Mesenchymal stem cell (in vitro differentiated cells and primary cell): Measurements from ENCODE around the gene PCDHA2.
"Not testable (repeated sequence)": the region's sequence is repeated elsewhere in the genome, so short reads cannot be mapped to it uniquely, and the experiment has no call there.

Experiments
- DNase-seq: peaks from one replicate; pipeline ENCODE4 v3.0.0-alpha.2; 2013
- H2AFZ ChIP-seq: one replicate; pipeline ENCODE4 v1.6.1; 2013; ENCODE audit warnings: low read depth, mild to moderate bottlenecking, control low read depth, inconsistent platforms, low read length, moderate library complexity
- H2AK5ac ChIP-seq: 2 replicates; pipeline ENCODE4 v1.6.1; 2013; ENCODE audit warnings: low read length, moderate library complexity, mild to moderate bottlenecking, inconsistent platforms; ENCODE audit not compliant: severe bottlenecking
- H2BK120ac ChIP-seq: one replicate; pipeline ENCODE4 v1.6.1; 2013; ENCODE audit warnings: low read depth, mild to moderate bottlenecking, inconsistent platforms, low read length, moderate library complexity
- H2BK12ac ChIP-seq, 2 experiments: one replicate each; pipeline ENCODE4 v1.6.1; 2013; ENCODE audit warnings: inconsistent platforms in 2 of 2, low read length in 2 of 2, mild to moderate bottlenecking in 2 of 2, moderate library complexity in 2 of 2, control low read depth in 1 of 2
- H2BK15ac ChIP-seq: one replicate; pipeline ENCODE4 v1.6.1; 2013; ENCODE audit warnings: mild to moderate bottlenecking, low read depth, inconsistent platforms; ENCODE audit not compliant: poor library complexity, severe bottlenecking
- H2BK5ac ChIP-seq: 2 replicates; pipeline ENCODE4 v1.6.1; 2013; ENCODE audit warnings: low read depth, mild to moderate bottlenecking, low read length, control low read depth, inconsistent platforms; ENCODE audit not compliant: poor library complexity, severe bottlenecking
- H3K14ac ChIP-seq, 2 experiments: one replicate each; pipeline ENCODE4 v1.6.1; 2013; ENCODE audit warnings: inconsistent platforms in 2 of 2, low read length in 2 of 2, control low read depth in 1 of 2, mild to moderate bottlenecking in 1 of 2, moderate library complexity in 1 of 2
- H3K18ac ChIP-seq, 2 experiments: one replicate each; pipeline ENCODE4 v1.6.1; 2013; ENCODE audit warnings: inconsistent platforms in 2 of 2, low read length in 2 of 2, control low read depth in 1 of 2, low read depth in 1 of 2, mild to moderate bottlenecking in 1 of 2
- H3K23ac ChIP-seq, 2 experiments: one replicate each; pipeline ENCODE4 v1.6.1; 2013; ENCODE audit warnings: inconsistent platforms in 2 of 2, low read length in 2 of 2, mild to moderate bottlenecking in 2 of 2, moderate library complexity in 2 of 2, control low read depth in 1 of 2
- H3K27ac ChIP-seq: 2 replicates; pipeline ENCODE4 v1.5.1; 2013; ENCODE audit warnings: mild to moderate bottlenecking, moderate library complexity, low read length, control low read depth, inconsistent platforms; ENCODE audit not compliant: poor library complexity, severe bottlenecking
- H3K27me3 ChIP-seq, 2 experiments: 2 replicates each; pipeline versions ENCODE4 v1.6.1 to v1.7.0; 2013; ENCODE audit warnings: low read length in 2 of 2, mild to moderate bottlenecking in 2 of 2, moderate library complexity in 2 of 2, control low read depth in 1 of 2, inconsistent platforms in 1 of 2; ENCODE audit not compliant: control insufficient read depth in 1 of 2, insufficient read depth in 1 of 2
- H3K36me3 ChIP-seq, 2 experiments: 2 replicates each; pipeline versions ENCODE4 v1.6.1 to v1.7.0; 2013; ENCODE audit warnings: low read length in 2 of 2, control low read depth in 1 of 2, inconsistent platforms in 1 of 2, low read depth in 1 of 2, mild to moderate bottlenecking in 1 of 2; ENCODE audit not compliant: insufficient read depth in 2 of 2, control insufficient read depth in 1 of 2
- H3K4ac ChIP-seq, 2 experiments: one replicate each; pipeline ENCODE4 v1.6.1; 2013; ENCODE audit warnings: inconsistent platforms in 2 of 2, low read length in 2 of 2, mild to moderate bottlenecking in 2 of 2, moderate library complexity in 2 of 2, control low read depth in 1 of 2, low read depth in 1 of 2
- H3K4me1 ChIP-seq: 2 replicates; pipeline ENCODE4 v1.6.1; 2013; ENCODE audit warnings: low read depth, low read length, control low read depth; ENCODE audit not compliant: control insufficient read depth, insufficient read depth
- H3K4me2 ChIP-seq: 2 replicates; pipeline ENCODE4 v1.6.1; 2013; ENCODE audit warnings: low read length, mild to moderate bottlenecking, inconsistent platforms; ENCODE audit not compliant: poor library complexity, severe bottlenecking
- H3K4me3 ChIP-seq, 2 experiments: 2 replicates each; pipeline versions ENCODE4 v1.5.1 to v1.7.0; 2013; ENCODE audit warnings: low read length in 2 of 2, mild to moderate bottlenecking in 2 of 2, control low read depth in 1 of 2, low read depth in 1 of 2; ENCODE audit not compliant: insufficient read depth in 1 of 2
- H3K79me1 ChIP-seq: replicated peaks from 2 replicates; pipeline ENCODE4 v1.6.1; 2013; ENCODE audit warnings: mild to moderate bottlenecking, control low read depth, low read length, inconsistent platforms; ENCODE audit not compliant: poor library complexity, severe bottlenecking
- H3K9ac ChIP-seq: 2 replicates; pipeline ENCODE4 v1.7.0; 2013; ENCODE audit warnings: mild to moderate bottlenecking, low read length, moderate library complexity
- H3K9me3 ChIP-seq: 2 replicates; pipeline ENCODE4 v1.7.0; 2013; ENCODE audit warnings: mild to moderate bottlenecking, low read length; ENCODE audit not compliant: control insufficient read depth
- H4K8ac ChIP-seq: one replicate; pipeline ENCODE4 v1.6.1; 2013; ENCODE audit warnings: inconsistent platforms, mild to moderate bottlenecking, low read length, moderate library complexity
- H4K91ac ChIP-seq: one replicate; pipeline ENCODE4 v1.6.1; 2013; ENCODE audit warnings: mild to moderate bottlenecking, low read length, inconsistent platforms
- WGBS: methylation state at CpG from one replicate; pipeline ENCODE4 v1.1.7; 2013; ENCODE audit warnings: mixed read lengths; 5-methylcytosine and 5-hydroxymethylcytosine counted together

The PCDHA2 gene

DNA sequence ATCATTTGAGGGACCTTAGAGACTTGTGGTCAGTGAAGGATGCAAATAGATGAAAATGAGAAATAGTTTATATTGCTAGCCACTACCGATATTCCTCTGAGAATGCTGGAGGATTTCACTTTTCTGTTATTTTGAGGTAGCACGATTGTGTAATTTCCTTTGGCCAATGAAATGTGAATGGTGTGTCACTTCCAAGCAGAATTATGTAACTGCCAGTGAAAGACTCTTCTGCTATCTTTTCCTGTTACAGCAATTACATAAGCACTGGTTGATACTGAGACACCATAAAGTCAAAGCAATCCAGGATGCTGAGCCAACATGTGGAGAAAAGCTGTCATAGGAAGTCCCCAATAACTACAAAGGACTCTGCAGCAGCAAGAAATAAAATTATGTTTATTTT lies 3.6 kb upstream of the PCDHA2 start:
- H2BK15ac ChIP-seq: no peak overlapping the region
- H2AFZ ChIP-seq: no peak overlapping the region
- H4K8ac ChIP-seq: no peak overlapping the region
- no peaks in the 10 kb centered on the region for H3K27me3 ChIP-seq
- no peaks in the 10 kb centered on the region for H3K79me1 ChIP-seq
- no peak overlapping the region for H3K4me3 ChIP-seq
- H3K23ac ChIP-seq: no peak overlapping the region
- H2BK12ac ChIP-seq: no peak overlapping the region
- no peak overlapping the region for H3K27ac ChIP-seq
- H3K36me3 ChIP-seq: no peaks in the 10 kb centered on the region
- no peak overlapping the region for H3K14ac ChIP-seq
- no peak overlapping the region for H2AK5ac ChIP-seq
- H3K4ac ChIP-seq: no peak overlapping the region
- no peak overlapping the region for H2BK5ac ChIP-seq
- no peak overlapping the region for H2BK120ac ChIP-seq
- H4K91ac ChIP-seq: no peak overlapping the region
- H3K4me1 ChIP-seq: no peaks in the 10 kb centered on the region
- WGBS: 93% methylated on average over 2 of the region's 2 CpGs
- H3K9me3 ChIP-seq: peaks cover 85% of the 10 kb centered on the region
- H3K4me2 ChIP-seq: no peak overlapping the region
- H3K9ac ChIP-seq: no peak overlapping the region
- H3K18ac ChIP-seq: no peak overlapping the region
- no peak for DNase-seq

DNA sequence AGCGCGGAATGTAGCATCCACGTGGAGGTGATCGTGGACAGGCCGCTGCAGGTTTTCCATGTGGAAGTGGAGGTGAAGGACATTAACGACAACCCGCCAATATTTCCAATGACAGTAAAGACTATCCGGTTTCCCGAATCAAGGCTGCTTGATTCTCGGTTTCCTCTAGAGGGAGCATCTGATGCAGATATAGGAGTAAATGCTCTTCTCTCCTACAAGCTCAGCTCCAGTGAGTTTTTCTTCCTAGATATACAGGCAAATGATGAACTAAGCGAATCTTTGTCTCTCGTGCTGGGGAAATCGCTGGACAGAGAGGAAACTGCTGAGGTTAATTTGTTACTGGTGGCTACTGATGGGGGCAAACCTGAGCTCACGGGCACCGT lies 598 bp downstream of the PCDHA2 start:
- Histone ChIP-seq H3K23ac (no peak overlapping the region), H3K18ac (no peak overlapping the region), H4K8ac (no peak overlapping the region), H3K4me2 (peak overlapping the region; percentile 61), H3K79me1 (no peaks in the 10 kb centered on the region), H2AK5ac (no peak overlapping the region), H2BK5ac (no peak overlapping the region), H3K9ac (no peak overlapping the region), H3K4me3 (peak overlapping the region in 1 of 2 experiments; percentile 54), H3K14ac (no peak overlapping the region), H3K36me3 (peaks cover 0 to 8% of the 10 kb centered on the region in 2 experiments), H3K4ac (no peak overlapping the region), H2AFZ (peak overlapping the region; percentile 19), H2BK15ac (no peak overlapping the region), H4K91ac (no peak overlapping the region), H3K9me3 (peaks cover 72% of the 10 kb centered on the region), H3K27ac (no peak overlapping the region), H2BK12ac (no peak overlapping the region), H2BK120ac (no peak overlapping the region), H3K4me1 (no peaks in the 10 kb centered on the region), H3K27me3 (no peaks in the 10 kb centered on the region)
- DNase-seq: peak; percentile 69
- WGBS: 21% methylated on average over 12 of the region's 15 CpGs

DNA sequence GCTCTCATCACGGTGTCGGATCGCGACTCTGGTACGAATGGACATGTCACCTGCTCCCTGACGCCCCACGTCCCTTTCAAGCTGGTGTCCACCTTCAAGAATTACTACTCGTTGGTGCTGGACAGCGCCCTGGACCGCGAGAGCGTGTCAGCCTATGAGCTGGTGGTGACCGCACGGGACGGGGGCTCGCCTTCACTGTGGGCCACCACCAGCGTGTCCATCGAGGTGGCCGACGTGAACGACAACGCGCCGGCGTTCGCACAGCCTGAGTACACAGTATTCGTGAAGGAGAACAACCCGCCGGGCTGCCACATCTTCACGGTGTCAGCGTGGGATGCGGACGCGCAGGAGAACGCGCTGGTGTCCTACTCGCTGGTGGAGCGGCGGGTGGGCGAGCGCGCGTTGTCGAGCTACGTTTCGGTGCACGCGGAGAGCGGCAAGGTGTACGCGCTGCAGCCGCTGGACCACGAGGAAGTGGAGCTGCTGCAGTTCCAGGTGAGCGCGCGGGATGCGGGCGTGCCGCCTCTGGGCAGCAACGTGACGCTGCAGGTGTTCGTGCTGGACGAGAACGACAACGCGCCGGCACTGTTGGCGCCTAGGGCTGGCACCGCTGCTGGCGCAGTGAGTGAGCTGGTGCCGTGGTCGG lies 1.5 kb downstream of the PCDHA2 start:
- Histone ChIP-seq H3K4me3 (peak overlapping the region in 1 of 2 experiments; percentile 18), H3K9me3 (peaks cover 71% of the 10 kb centered on the region)
- H3K9ac ChIP-seq, H3K14ac ChIP-seq, H2AK5ac ChIP-seq, H3K23ac ChIP-seq, H3K79me1 ChIP-seq, H2BK12ac ChIP-seq, H3K4me2 ChIP-seq, DNase-seq, H3K27me3 ChIP-seq, H2BK15ac ChIP-seq, H3K27ac ChIP-seq, H3K36me3 ChIP-seq, H3K4me1 ChIP-seq, H2BK120ac ChIP-seq, H2BK5ac ChIP-seq, H4K8ac ChIP-seq, H2AFZ ChIP-seq, H3K18ac ChIP-seq, H3K4ac ChIP-seq, H4K91ac ChIP-seq: not testable (repeated sequence)
- WGBS: 97% methylated on average over 68 of the region's 72 CpGs

DNA sequence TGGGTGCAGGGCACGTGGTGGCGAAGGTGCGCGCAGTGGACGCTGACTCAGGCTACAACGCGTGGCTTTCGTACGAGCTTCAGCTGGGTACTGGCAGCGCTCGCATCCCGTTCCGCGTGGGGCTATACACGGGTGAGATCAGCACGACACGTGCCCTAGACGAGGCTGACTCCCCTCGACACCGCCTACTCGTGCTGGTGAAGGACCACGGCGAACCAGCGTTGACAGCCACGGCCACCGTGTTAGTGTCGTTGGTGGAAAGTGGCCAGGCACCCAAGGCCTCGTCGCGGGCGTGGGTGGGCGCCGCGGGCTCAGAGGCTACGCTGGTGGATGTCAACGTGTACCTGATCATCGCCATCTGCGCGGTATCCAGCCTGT lies 2.1 kb downstream of the PCDHA2 start:
- no peak overlapping the region for H4K8ac ChIP-seq
- no peaks in the 10 kb centered on the region for H3K4me1 ChIP-seq
- no peak overlapping the region for H2BK15ac ChIP-seq
- H3K14ac ChIP-seq: no peak overlapping the region
- H2BK12ac ChIP-seq: no peak overlapping the region
- H3K36me3 ChIP-seq: peaks cover 0 to 8% of the 10 kb centered on the region in 2 experiments
- no peak overlapping the region for H3K4me2 ChIP-seq
- H4K91ac ChIP-seq: no peak overlapping the region
- peaks cover 73% of the 10 kb centered on the region for H3K9me3 ChIP-seq
- no peak for DNase-seq
- no peak overlapping the region for H3K18ac ChIP-seq
- H2AFZ ChIP-seq: no peak overlapping the region
- H3K23ac ChIP-seq: no peak overlapping the region
- H3K9ac ChIP-seq: no peak overlapping the region
- no peak overlapping the region for H3K27ac ChIP-seq
- no peak overlapping the region for H2BK120ac ChIP-seq
- no peak overlapping the region for H3K4me3 ChIP-seq
- H2AK5ac ChIP-seq: no peak overlapping the region
- 98% methylated on average over 39 of the region's 39 CpGs for WGBS
- H3K27me3 ChIP-seq: no peaks in the 10 kb centered on the region
- no peaks in the 10 kb centered on the region for H3K79me1 ChIP-seq
- H3K4ac ChIP-seq: no peak overlapping the region
- H2BK5ac ChIP-seq: no peak overlapping the region
